Left lung (tissue), 10 donors: ENCODE data around the gene TMED9. TPM values are rescaled to one million over a fixed set of nuclear protein-coding genes. Genes with fewer than 3 reads are reported as not detected.

ENCODE experiments used
- ATAC-seq: fragments of 200-7000 bp; cut with Tn5 transposase; one replicate; pipeline ENCODE4 v1.9.1; 2020; ENCODE audit warnings: moderate library complexity
- DNase-seq, 4 donors: peaks; one replicate each; pipeline ENCODE4 v3.0.0-alpha.2; 2013 to 2020
- H3K27ac ChIP-seq, 2 donors: fragments of 200-600 bp; sonication (generic) in 1 of 2; one replicate each; pipeline versions ENCODE4 v1.5.0 to v1.8.0; 2020 to 2021
- H3K27me3 ChIP-seq, 2 donors: fragments of 200-600 bp; sonication (generic) in 1 of 2; one replicate each; pipeline versions ENCODE4 v1.5.0 to v1.8.0; 2020 to 2021
- H3K36me3 ChIP-seq, 2 donors: fragments of 200-600 bp; sonication (generic) in 1 of 2; one replicate each; pipeline versions ENCODE4 v1.5.0 to v1.8.0; 2020 to 2021
- H3K4me1 ChIP-seq, 2 donors: fragments of 200-600 bp; one replicate each; pipeline ENCODE4 v1.8.0; 2021
- H3K4me3 ChIP-seq, 2 donors: fragments of 200-600 bp; sonication (generic) in 1 of 2; one replicate each; pipeline versions ENCODE4 v1.5.0 to v1.8.0; 2020 to 2021; ENCODE audit warnings: mild to moderate bottlenecking in 1 of 2
- H3K9me3 ChIP-seq, 2 donors: fragments of 200-600 bp; sonication (generic) in 1 of 2; one replicate each; pipeline versions ENCODE4 v1.5.0 to v1.8.0; 2020 to 2021
- intact Hi-C, 2 donors: fragments of 100-400 bp; cut with DNase I; formaldehyde crosslinking; loops; one replicate each; pipeline versions ENCODE4 v1.11.2 to v1.14.2; 2022
- polyA plus RNA-seq, 6 donors: library from polyadenylated mRNA; unstranded; fragments of 120-200 nt; gene quantifications; one replicate each; pipeline ENCODE4 v1.2.1, GENCODE V29; 2013; ENCODE audit not compliant: insufficient read length in 6 of 6
- total RNA-seq, 2 donors: library from RNA; stranded (reverse); fragmentation: NEBNext Ultra II Directional; extraction: Animal tissue kit (Norgen Biotek cat#: 25700); gene quantifications; one replicate each; pipeline ENCODE4 v1.2.1, GENCODE V29; 2021
- TF ChIP-seq, protein P1 (sequence below), 2 donors: fragments of 200-600 bp; sonication (generic) in 1 of 2; IDR thresholded peaks; one replicate each; pipeline versions ENCODE4 v1.5.0 to v1.8.0; 2021; ENCODE audit warnings: antibody characterized with exemption in 2 of 2
- donor health status: DM: no; HTN: yes; CAD: no.
- donor health status: DM: no; HTN: no; CAD: no.

TMED9 gene
- total and polyA plus RNA-seq, 8 donors, result 120 to 221 (median 137) TPM

DNA sequence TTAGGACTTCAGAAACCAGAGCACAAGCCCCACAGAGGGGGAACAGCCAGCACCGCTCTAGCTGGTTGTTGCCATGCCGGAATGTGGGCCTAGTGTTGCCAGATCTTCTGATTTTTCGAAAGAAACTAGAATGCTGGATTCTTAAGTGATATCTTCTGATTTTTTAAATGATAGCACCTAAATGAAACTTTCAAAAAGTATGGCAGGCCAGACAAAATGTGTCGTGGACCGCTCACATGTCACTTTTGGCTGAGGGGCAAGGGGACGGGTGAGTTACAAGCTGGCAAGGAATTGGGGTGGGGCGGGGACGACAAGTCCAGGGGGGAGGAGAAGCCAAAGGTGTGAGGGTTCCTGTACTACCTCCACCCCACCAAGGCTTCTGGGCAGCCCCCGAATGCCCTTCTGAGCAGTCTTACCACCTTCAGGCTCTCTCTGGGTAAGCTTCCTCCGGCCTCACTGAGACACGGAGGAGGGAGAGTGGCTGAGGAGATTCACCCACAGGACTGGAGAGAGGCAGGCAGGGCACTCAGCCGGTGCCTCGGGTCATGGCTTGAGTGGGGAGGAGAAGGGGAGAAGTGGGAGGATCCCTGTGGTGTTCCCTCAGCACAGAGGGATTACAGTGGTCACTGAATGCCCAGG, 18.2 kb downstream of the TMED9 start:
- Histone ChIP-seq H3K36me3 (peaks cover 0 to 42% of the 10 kb centered on the region in 2 donors), H3K4me3 (no peak overlapping the region), H3K27ac (no peak overlapping the region), H3K27me3 (no peaks in the 10 kb centered on the region), H3K4me1 (no peaks in the 10 kb centered on the region), H3K9me3 (no peaks in the 10 kb centered on the region)
- intact Hi-C loops, result no loop called here
- DNase-seq (no peak), ATAC-seq (no peak)
- TF ChIP-seq, protein P1, sequence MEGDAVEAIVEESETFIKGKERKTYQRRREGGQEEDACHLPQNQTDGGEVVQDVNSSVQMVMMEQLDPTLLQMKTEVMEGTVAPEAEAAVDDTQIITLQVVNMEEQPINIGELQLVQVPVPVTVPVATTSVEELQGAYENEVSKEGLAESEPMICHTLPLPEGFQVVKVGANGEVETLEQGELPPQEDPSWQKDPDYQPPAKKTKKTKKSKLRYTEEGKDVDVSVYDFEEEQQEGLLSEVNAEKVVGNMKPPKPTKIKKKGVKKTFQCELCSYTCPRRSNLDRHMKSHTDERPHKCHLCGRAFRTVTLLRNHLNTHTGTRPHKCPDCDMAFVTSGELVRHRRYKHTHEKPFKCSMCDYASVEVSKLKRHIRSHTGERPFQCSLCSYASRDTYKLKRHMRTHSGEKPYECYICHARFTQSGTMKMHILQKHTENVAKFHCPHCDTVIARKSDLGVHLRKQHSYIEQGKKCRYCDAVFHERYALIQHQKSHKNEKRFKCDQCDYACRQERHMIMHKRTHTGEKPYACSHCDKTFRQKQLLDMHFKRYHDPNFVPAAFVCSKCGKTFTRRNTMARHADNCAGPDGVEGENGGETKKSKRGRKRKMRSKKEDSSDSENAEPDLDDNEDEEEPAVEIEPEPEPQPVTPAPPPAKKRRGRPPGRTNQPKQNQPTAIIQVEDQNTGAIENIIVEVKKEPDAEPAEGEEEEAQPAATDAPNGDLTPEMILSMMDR (IDR thresholded peaks at IDR 0.05), result no peak

DNA sequence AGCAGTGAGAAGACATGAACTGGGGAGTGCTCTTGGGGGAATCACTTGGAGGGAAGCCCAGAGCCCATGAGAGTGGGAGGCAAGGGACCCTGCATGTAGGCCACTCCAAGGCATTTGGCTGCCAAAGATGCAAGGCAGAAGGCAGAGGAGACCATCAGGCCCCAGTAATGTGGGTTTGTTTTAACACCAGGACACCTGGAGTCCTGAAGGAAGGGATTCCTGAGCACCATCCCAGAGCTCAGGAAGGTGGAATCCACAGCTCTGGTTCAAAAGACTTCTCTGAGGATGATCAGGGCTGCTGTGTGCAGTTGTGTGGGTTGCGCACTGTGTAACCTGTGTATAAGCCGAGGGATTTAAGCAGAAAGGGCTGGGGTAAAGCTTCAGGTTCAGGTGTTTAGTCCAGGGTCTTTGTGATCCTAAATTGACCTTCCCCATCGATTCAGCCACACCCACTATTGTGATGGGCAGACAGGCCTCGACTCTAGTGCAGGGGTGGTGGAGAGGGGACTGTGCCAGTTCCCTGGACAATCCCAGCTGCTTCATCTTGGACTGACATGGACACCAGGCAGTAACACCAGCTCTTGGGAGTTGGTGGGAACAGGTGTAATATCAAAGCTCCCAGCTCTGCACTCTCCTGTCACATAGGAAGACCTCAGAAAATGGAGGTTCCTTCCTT, 18.9 kb downstream of the TMED9 start:
- no peak for DNase-seq
- no peak overlapping the region for H3K27ac ChIP-seq
- H3K36me3 ChIP-seq, result peaks cover 0 to 39% of the 10 kb centered on the region in 2 donors
- intact Hi-C loops, result no loop called here
- TF ChIP-seq, protein P1 (IDR thresholded peaks at IDR 0.05), result no peak
- no peaks in the 10 kb centered on the region for H3K9me3 ChIP-seq
- H3K27me3 ChIP-seq, result no peaks in the 10 kb centered on the region
- no peak overlapping the region for H3K4me3 ChIP-seq
- no peaks in the 10 kb centered on the region for H3K4me1 ChIP-seq
- ATAC-seq, result no peak

DNA sequence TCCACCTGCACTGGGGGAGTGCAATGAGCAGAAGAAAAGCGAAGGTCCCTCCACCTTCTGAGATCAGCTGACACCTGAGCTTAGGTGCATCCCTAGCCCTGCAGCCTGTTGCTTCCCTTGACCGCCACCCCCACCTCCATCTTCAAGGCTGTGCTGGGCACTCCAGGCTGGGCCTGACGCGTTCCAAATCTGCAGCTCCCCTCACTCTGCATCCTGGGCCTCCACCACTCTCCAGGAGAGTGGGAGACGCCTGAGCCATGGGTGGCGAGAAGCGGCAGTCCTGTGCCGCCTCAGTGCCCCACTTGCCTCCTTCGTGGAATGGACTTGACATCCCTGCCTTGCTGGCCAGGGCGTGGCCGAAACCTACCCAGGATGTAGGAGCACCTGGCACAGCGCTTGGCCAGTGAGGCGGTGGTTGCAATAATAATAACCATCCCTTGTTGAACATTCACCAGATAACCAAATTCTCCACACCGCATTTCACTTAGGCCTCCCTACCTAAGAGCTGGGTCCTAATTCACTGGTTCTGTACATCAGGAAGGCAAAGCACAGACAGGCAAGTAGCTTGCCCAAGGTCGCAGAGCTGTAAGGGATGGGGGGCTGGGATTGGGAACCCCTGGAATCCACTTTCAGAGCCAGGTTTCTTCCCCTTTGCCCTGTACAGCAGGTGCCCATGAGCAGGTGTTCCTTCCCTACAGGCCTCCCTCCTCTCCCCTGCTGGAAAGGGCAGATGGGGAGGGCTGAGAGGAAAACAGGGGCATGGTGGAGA, 19.6 kb downstream of the TMED9 start:
- intact Hi-C loops, result no loop called here
- ATAC-seq, result no peak
- TF ChIP-seq, protein P1 (IDR thresholded peaks at IDR 0.05), result no peak
- Histone ChIP-seq H3K9me3 (no peaks in the 10 kb centered on the region), H3K27ac (no peak overlapping the region), H3K36me3 (peaks cover 0 to 37% of the 10 kb centered on the region in 2 donors), H3K4me3 (no peak overlapping the region), H3K27me3 (no peaks in the 10 kb centered on the region), H3K4me1 (no peaks in the 10 kb centered on the region)
- DNase-seq, result no peak

DNA sequence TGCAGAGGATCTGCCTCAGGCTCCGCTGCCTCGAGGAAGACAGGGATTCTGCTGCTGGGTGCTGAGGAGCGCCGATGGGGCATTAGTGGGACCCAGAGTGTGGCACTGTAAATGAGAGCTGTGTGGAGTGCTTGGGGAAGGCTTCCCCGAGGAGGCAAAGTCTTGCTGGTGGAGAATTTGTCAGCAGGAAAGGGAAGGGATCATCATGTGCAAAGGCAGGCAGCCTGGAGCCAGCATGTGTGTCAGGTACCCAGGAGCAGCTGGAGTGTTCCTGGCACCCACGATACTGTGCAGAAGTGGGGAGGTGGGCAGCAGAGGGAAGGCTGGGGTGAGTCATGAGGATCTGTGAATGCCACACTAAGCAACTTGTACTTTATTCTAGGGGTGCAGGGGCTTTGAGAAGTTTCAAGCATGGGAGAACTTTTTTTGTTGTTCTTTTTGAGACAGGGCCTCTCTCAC, 20.2 kb downstream of the TMED9 start:
- DNase-seq, result no peak

More for the DNA sequence above, 20.2 kb downstream of the TMED9 start:
- TF ChIP-seq, protein P1 (IDR thresholded peaks at IDR 0.05), result no peak
- intact Hi-C loops, result no loop called here
- peaks cover 0 to 43% of the 10 kb centered on the region in 2 donors for H3K36me3 ChIP-seq
- H3K27me3 ChIP-seq, result no peaks in the 10 kb centered on the region
- no peak overlapping the region for H3K27ac ChIP-seq
- H3K4me1 ChIP-seq, result no peaks in the 10 kb centered on the region
- no peak overlapping the region for H3K4me3 ChIP-seq
- H3K9me3 ChIP-seq, result no peaks in the 10 kb centered on the region
- ATAC-seq, result no peak
